ENCODE measurements around the gene MVK. TPM values are rescaled to one million over a fixed set of nuclear protein-coding genes. Genes with fewer than 3 reads are reported as not detected.

The MVK gene
- total RNA-seq, 2 experiments from 2014 or later, result 8.2 to 8.4 TPM

- Mint-ChIP-seq H3K36me3 (ENCODE audit: low read depth) (peaks cover 20% of the 10 kb centered on the region), H3K4me3 (no peak overlapping the region), H3K4me1 (ENCODE audit: low read depth) (no peaks in the 10 kb centered on the region), H3K27ac (no peak overlapping the region), H3K27me3 (no peaks in the 10 kb centered on the region), H3K9me3 (no peaks in the 10 kb centered on the region)
- DNase-seq (no peak), ATAC-seq (ENCODE audit: poor library complexity) (no peak)
- TF ChIP-seq, protein P1, sequence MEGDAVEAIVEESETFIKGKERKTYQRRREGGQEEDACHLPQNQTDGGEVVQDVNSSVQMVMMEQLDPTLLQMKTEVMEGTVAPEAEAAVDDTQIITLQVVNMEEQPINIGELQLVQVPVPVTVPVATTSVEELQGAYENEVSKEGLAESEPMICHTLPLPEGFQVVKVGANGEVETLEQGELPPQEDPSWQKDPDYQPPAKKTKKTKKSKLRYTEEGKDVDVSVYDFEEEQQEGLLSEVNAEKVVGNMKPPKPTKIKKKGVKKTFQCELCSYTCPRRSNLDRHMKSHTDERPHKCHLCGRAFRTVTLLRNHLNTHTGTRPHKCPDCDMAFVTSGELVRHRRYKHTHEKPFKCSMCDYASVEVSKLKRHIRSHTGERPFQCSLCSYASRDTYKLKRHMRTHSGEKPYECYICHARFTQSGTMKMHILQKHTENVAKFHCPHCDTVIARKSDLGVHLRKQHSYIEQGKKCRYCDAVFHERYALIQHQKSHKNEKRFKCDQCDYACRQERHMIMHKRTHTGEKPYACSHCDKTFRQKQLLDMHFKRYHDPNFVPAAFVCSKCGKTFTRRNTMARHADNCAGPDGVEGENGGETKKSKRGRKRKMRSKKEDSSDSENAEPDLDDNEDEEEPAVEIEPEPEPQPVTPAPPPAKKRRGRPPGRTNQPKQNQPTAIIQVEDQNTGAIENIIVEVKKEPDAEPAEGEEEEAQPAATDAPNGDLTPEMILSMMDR (IDR thresholded peaks at IDR 0.05), result no peak
- Histone ChIP-seq H3K9me3 (ENCODE audit: control insufficient read depth in 1 of 2, insufficient read depth in 1 of 2, low read length in 2 of 2) (no peaks in the 10 kb centered on the region), H3K36me3 (ENCODE audit: insufficient read depth, low read length) (peaks cover 9% of the 10 kb centered on the region), H3K27ac (ENCODE audit: low read depth in 1 of 2, low read length in 2 of 2) (no peak overlapping the region), H3K4me3 (ENCODE audit: low read length) (no peak overlapping the region), H3K27me3 (ENCODE audit: control insufficient read depth in 1 of 2, insufficient read depth in 2 of 2, low read length in 2 of 2) (no peaks in the 10 kb centered on the region), H3K4me1 (ENCODE audit: insufficient read depth, low read length) (no peaks in the 10 kb centered on the region)
- POLR2A ChIA-PET, result no interaction called here
- CTCF ChIA-PET, result no interaction called here
- intact Hi-C loops (cut with DNase I, micrococcal nuclease), result no loop called here
Measured at GRCh38 chr12:109538191-109538863, 35.3 kb upstream of the MVK start.

- no peaks in the 10 kb centered on the region for H3K4me1 Mint-ChIP-seq (ENCODE audit: low read depth)
- CTCF ChIA-PET, result no interaction called here
- H3K4me3 Mint-ChIP-seq, result no peak overlapping the region
Measured at GRCh38 chr12:109539508-109539907, 34.1 kb upstream of the MVK start.

DNA sequence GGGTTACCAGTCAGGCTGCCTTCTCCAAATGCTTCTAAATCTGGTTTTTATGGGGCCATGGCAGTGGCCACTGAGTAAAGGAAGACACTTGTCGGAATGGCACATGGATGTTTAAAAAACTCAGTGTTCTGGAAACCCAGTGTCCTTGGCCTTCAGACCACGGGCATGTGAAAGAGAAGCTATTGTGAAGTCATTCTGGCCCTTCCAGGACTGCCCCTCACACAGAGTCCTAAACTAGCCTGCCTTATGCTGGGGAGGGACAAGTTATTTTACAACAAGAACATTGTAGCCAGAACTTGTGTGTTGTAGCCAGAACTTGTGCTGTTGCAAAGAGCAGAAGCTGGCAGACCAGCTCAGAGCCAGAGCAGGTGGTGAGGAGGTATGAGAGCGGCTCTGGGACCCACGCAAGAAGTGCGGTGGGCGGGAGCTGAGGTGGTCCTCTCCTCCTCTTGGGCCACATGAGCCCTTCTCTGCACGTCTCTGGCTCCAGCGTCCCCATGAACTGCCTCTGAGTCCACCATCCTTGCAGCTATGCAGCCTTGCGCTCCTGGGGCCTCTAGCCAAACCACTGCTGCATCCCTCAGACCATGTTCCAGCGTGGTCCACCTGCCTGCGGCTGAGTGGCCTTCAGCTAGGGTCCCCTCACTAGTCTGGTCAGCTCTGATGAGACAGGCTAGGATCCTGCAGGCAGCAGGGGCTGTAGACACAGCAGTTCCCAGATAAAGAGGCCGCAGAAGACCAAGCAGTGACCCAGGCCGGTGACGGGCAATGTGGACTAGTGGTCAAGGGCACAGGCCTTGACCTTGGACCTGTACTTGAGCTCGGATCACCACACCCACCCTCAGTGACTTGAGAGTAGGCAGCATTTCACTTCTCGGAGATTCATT, 32.8 kb upstream of the MVK start:
- DNase-seq (no peak), ATAC-seq (ENCODE audit: poor library complexity) (no peak)
- H3K36me3 Mint-ChIP-seq (ENCODE audit: low read depth), result peaks cover 11% of the 10 kb centered on the region
- TF ChIP-seq, protein P1 (IDR thresholded peaks at IDR 0.05), result no peak
- H3K4me3 ChIP-seq (ENCODE audit: low read length), result no peak overlapping the region
- peaks cover 8% of the 10 kb centered on the region for H3K4me1 Mint-ChIP-seq (ENCODE audit: low read depth)
- H3K36me3 ChIP-seq (ENCODE audit: insufficient read depth, low read length), result peaks cover 2% of the 10 kb centered on the region
- no peaks in the 10 kb centered on the region for H3K9me3 ChIP-seq (ENCODE audit: control insufficient read depth in 1 of 2, insufficient read depth in 1 of 2, low read length in 2 of 2)
- intact Hi-C loops (cut with DNase I, micrococcal nuclease), result no loop called here
- H3K9me3 Mint-ChIP-seq, result no peaks in the 10 kb centered on the region
- no peak overlapping the region for H3K27ac ChIP-seq (ENCODE audit: low read depth in 1 of 2, low read length in 2 of 2)
- H3K27me3 ChIP-seq (ENCODE audit: control insufficient read depth in 1 of 2, insufficient read depth in 2 of 2, low read length in 2 of 2), result no peaks in the 10 kb centered on the region
- H3K4me1 ChIP-seq (ENCODE audit: insufficient read depth, low read length), result peaks cover 14% of the 10 kb centered on the region
- ChIA-PET CTCF (interaction anchor here (0.6 kb wide), 1 partner anchor 344 kb away, joined by 3 read pairs; no protein-coding TSS in a partner anchor), POLR2A (no interaction called here)
- H3K27ac Mint-ChIP-seq, result no peak overlapping the region
- no peaks in the 10 kb centered on the region for H3K27me3 Mint-ChIP-seq
- H3K4me3 Mint-ChIP-seq, result no peak overlapping the region

More at GRCh38 chr12:109539508-109539907, 34.1 kb upstream of the MVK start:
- H3K36me3 Mint-ChIP-seq (ENCODE audit: low read depth), result peaks cover 18% of the 10 kb centered on the region
- H3K9me3 Mint-ChIP-seq, result no peaks in the 10 kb centered on the region
- Histone ChIP-seq H3K9me3 (ENCODE audit: control insufficient read depth in 1 of 2, insufficient read depth in 1 of 2, low read length in 2 of 2) (no peaks in the 10 kb centered on the region), H3K4me1 (ENCODE audit: insufficient read depth, low read length) (peaks cover 2% of the 10 kb centered on the region), H3K4me3 (ENCODE audit: low read length) (no peak overlapping the region), H3K36me3 (ENCODE audit: insufficient read depth, low read length) (peaks cover 4% of the 10 kb centered on the region), H3K27me3 (ENCODE audit: control insufficient read depth in 1 of 2, insufficient read depth in 2 of 2, low read length in 2 of 2) (no peaks in the 10 kb centered on the region), H3K27ac (ENCODE audit: low read depth in 1 of 2, low read length in 2 of 2) (no peak overlapping the region)
- DNase-seq, result no peak
- TF ChIP-seq, protein P1 (IDR thresholded peaks at IDR 0.05), result no peak
- intact Hi-C loops (cut with DNase I, micrococcal nuclease), result no loop called here
- POLR2A ChIA-PET, result no interaction called here
- H3K27ac Mint-ChIP-seq, result no peak overlapping the region
- no peaks in the 10 kb centered on the region for H3K27me3 Mint-ChIP-seq
- ATAC-seq (ENCODE audit: poor library complexity), result no peak
